WERI-Rb-1 (cell line): Measurements from ENCODE around the gene GNL3.

Experiments used
- DNase-seq: peaks from one replicate; pipeline ENCODE4 v3.0.0-alpha.2; 2020
- H3K27ac ChIP-seq: fragments of 250-450 bp; sonication (Bioruptor Pico); 2 replicates; pipeline ENCODE4 v1.5.1; 2020; ENCODE audit warnings: mild to moderate bottlenecking, moderate library complexity
- H3K27me3 ChIP-seq: fragments of 250-450 bp; sonication (Bioruptor Pico); 2 replicates; pipeline ENCODE4 v1.5.1; 2021; ENCODE audit warnings: mild to moderate bottlenecking, low read depth, moderate library complexity; ENCODE audit not compliant: insufficient read depth, severe bottlenecking
- H3K36me3 ChIP-seq: fragments of 250-450 bp; sonication (Bioruptor Pico); 2 replicates; pipeline ENCODE4 v1.5.1; 2020; ENCODE audit warnings: mild to moderate bottlenecking, moderate library complexity
- H3K4me3 ChIP-seq: 2 replicates; pipeline ENCODE4 v1.5.1; 2011; ENCODE audit warnings: low read depth, mild to moderate bottlenecking, control low read depth, low read length
- H3K9me3 ChIP-seq: fragments of 250-450 bp; sonication (Bioruptor Pico); 2 replicates; pipeline ENCODE4 v1.5.1; 2021; ENCODE audit warnings: mild to moderate bottlenecking, moderate library complexity; ENCODE audit not compliant: severe bottlenecking
- CTCF ChIP-seq: IDR thresholded peaks from 2 replicates; pipeline ENCODE4 v1.5.1; 2011; ENCODE audit warnings: low read depth, mild to moderate bottlenecking, control low read depth, inconsistent platforms, low read length

Gene GNL3

GRCh38 chr3:52697632-52697965, 11.8 kb downstream of the GNL3 start:
- H3K27ac ChIP-seq: no peak overlapping the region
- no peak for TF ChIP-seq CTCF

DNA sequence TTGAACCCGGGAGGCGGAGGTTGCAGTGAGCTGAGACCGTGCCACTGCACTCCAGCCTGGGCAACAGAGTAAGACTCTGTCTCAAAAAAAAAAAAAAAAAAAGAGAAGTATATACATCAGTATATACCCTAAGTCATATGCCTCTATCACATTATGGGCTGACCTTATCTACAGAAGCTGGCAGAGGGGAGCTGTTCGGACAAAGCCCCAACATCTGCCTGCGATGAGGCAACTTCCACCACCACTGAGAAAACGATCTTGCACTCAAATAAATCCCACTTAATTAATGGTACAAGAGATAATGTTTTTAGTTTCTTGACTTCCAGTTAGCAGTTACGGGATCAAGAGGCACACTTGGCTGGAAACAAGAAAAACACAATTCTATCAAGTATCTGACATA, 17.5 kb downstream of the GNL3 start:
- no peak for DNase-seq
- Histone ChIP-seq H3K36me3 (peaks cover 17% of the 10 kb centered on the region), H3K27me3 (no peaks in the 10 kb centered on the region), H3K27ac (peak overlapping the region; percentile 90), H3K9me3 (no peaks in the 10 kb centered on the region), H3K4me3 (peak overlapping the region; percentile 97)
- TF ChIP-seq CTCF: no peak

More at GRCh38 chr3:52697632-52697965, 11.8 kb downstream of the GNL3 start:
- DNase-seq: no peak
- H3K4me3 ChIP-seq: no peak overlapping the region
- peaks cover 66% of the 10 kb centered on the region for H3K36me3 ChIP-seq
- H3K27me3 ChIP-seq: no peaks in the 10 kb centered on the region
- no peaks in the 10 kb centered on the region for H3K9me3 ChIP-seq

DNA sequence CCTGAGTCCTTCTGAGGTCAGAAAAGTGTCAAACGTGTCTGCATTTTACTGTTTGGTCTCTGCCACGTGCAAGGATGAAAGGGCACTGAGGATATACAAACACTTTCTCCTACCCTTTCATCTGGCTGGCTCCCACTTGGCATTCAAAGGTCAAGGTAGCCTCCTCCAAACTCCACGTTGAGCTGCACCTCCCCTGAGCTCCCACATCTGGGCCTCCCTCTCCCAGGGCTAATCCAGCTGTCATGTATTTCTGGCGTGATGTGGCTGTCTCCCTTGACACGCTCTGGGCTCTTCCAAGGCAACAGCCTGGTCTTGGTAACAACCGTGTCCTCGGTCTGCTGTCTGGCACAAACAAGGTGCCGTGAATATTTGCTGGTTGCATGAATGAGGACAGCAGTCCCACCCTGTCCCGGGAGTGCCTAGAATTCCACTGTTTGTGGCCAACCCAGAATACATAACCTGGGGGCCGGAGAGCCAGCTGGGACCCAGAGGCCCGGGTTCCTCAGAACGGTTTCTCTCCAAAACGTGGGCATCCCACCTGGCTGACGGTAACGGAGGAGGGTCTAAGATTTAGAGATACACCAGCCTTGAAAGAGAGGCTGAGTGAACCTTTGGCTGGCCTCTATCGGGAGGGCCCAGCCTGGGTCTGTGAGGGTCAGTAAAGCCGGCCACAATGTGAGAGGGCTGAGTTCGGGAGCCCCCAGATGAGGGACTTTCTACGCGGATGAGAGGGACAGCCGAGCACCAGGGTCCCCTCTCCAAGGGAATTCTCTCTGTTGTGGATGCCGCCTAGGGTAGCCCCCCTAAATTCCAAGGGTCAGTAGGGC, 19.0 kb downstream of the GNL3 start:
- Histone ChIP-seq H3K36me3 (peaks cover 17% of the 10 kb centered on the region), H3K4me3 (peak overlapping the region; percentile 97), H3K27me3 (no peaks in the 10 kb centered on the region), H3K27ac (peak overlapping the region; percentile 90), H3K9me3 (no peaks in the 10 kb centered on the region)
- DNase-seq: no peak
- no peak for TF ChIP-seq CTCF

DNA sequence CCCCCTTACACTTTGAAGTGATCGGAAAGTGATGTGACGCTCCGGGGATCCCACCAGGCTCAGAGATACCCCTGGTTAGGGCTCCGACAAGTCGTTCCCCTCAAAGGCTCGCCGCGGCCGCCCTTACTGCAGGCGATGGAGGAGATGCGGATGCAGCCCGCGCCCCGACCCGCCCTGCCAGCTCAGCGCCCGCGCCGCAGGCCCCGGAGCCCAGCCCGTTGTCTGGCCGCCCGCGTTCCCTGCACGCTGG, 19.5 kb downstream of the GNL3 start:
- H3K9me3 ChIP-seq: no peaks in the 10 kb centered on the region

GRCh38 chr3:52705688-52706686, 20.2 kb downstream of the GNL3 start, which contains the start of the genes GLT8D1 and SPCS1:
Gene GLT8D1, minus strand, starts transcription at chr3:52705791. Its CDS starts 5,331 bp downstream, at chr3:52700460.
Gene SPCS1, plus strand, starts transcription at chr3:52706106. Its CDS starts 141 bp downstream, at chr3:52706247.
- Histone ChIP-seq H3K27ac (peak within 1 kb of the TSS; percentile 90), H3K27me3 (no peaks in the 10 kb centered on the region)
- DNase-seq: peak; percentile 81

More for the DNA sequence above, 19.5 kb downstream of the GNL3 start:
- H3K27me3 ChIP-seq: no peaks in the 10 kb centered on the region
- peaks cover 22% of the 10 kb centered on the region for H3K36me3 ChIP-seq
- no peak for DNase-seq
- TF ChIP-seq CTCF: no peak
- H3K4me3 ChIP-seq: peak overlapping the region; percentile 97
- H3K27ac ChIP-seq: peak overlapping the region; percentile 90

More at GRCh38 chr3:52705688-52706686, 20.2 kb downstream of the GNL3 start, which contains the start of the genes GLT8D1 and SPCS1:
- H3K36me3 ChIP-seq: peaks cover 23% of the 10 kb centered on the region
- H3K9me3 ChIP-seq: no peaks in the 10 kb centered on the region
- no peak for TF ChIP-seq CTCF
- H3K4me3 ChIP-seq: peak within 1 kb of the TSS; percentile 97
